HG02852 (cell line): ENCODE data around the gene DMXL1.
"Not testable (repeated sequence)": the region's sequence is repeated elsewhere in the genome, so short reads cannot be mapped to it uniquely, and the experiment has no call there.

Source experiments
- ATAC-seq: cut with Tn5 transposase; IDR thresholded peaks from one replicate; pipeline ENCODE4 v1.9.1; 2021; ENCODE audit warnings: mild to moderate bottlenecking, moderate library complexity; ENCODE audit not compliant: unreplicated experiment

DMXL1 gene

DNA sequence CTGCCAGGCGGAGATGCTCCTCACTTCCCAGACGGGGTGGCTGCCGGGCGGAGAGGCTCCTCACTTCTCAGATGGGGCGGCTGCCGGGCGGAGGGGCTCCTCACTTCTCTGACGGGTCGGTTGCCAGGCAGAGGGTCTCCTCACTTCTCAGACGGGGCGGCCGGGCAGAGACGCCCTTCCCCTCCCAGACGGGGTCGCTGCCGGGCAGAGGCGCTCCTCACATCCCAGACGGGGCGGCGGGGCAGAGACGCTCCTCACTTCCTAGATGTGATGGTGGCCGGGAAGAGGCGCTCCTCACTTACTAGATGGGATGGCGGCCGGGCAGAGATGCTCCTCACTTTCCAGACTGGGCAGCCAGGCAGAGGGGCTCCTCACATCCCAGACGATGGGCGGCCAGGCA is 51.6 kb downstream of the DMXL1 start:
- ATAC-seq = not testable (repeated sequence)

DNA sequence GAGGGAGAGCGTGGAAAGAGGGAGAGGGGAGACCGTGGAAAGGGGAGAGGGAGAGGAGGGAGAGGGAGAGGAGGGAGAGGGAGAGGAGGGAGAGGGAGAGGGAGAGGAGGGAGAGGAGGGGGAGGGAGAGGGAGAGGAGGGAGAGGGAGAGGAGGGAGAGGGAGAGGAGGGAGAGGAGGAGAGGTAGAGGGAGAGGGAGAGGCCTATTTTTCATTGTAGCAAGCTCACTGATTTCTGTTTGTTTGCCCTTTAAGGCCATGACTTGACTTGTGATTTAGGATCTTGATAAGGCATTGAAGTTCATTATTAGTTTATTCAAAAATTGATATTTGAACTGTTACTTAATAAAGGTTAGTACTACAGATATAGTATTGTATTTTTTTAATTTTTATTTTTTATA is 52.4 kb downstream of the DMXL1 start:
- ATAC-seq = no peak

DNA sequence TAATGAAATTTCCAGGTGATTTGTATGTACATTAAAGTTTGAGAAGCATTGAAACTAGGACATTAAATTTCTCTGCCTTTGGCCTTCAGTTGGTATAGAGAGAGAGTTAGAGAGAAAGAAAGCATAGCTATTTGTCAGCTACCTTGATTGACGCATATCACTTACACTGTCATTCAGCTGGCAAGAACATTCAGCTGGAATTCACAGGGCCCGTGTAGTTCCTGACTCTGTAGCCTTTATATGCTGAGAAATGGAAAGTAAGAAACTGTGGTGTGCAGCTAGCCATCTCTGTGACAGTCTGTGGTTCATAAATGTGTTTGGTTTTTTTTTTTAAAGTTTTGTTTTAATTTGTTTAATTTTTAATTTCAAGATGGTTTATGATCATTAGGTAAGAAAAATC is 58.9 kb downstream of the DMXL1 start:
- ATAC-seq = no peak

GRCh38 chr5:119131530-119132304 is 60.8 kb downstream of the DMXL1 start:
- ATAC-seq = no peak

DNA sequence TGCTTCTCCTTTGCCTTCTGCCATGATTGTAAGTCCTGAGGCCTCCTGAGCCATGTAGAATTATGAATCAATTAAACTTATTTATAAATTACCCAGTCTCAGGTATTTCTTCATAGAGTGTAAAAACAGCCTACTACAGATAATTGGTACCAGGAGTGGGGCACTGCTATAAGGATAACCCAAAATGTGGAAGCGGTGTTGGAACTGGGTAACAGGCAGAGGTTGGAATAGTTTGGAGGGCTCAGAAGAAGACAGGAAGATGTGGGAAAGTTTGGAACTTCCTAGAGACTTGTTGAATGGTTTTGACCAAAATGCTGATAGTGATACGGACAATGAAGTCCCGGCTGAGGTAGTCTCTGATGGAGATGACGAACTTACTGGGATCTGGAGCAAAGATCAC is 64.9 kb downstream of the DMXL1 start:
- ATAC-seq = not testable (repeated sequence)

- ATAC-seq = no peak
Observed at GRCh38 chr5:119136666-119137318, 65.9 kb downstream of the DMXL1 start.

GRCh38 chr5:119153629-119154028 is 82.7 kb downstream of the DMXL1 start:
- no peak for ATAC-seq

DNA sequence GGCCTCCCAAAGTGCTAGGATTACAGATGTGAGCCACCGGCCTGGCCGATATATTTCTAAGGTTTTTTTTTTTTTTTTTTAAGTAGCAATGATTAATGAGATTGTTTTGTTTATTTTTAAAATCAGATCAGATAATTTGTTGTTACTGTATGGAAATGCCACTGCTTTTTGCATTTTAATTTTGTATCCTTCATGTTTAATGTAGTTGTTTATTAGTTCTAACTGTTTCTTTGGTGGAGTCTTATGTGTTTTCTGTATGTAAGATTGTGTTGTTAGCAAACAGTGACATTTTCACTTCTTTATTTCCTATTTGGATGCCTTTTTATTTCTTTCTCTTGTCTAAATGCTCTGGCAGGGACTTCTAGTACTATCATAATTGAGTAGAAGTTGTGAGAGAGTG is 87.3 kb downstream of the DMXL1 start:
- no peak for ATAC-seq

DNA sequence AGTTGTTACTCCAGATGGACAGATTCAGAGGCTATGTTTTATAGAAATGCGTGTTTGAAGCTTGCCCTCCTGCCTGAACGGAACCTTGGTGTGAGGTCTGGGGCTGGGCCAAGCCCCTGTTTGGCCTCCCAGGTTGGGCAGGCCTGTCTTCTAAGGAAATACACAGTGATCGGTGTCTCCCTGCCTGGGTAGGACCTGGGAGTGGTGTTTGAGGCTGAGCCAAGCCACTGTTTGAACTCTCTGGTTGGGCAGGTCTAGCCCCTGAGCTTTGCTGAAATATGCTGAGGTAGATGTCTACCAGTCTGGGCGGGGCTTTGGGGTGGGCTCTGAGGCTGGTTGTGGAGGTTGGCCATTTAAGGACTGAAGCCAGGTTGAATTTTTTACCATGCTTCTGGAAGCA is 90.5 kb downstream of the DMXL1 start:
- no peak for ATAC-seq

DNA sequence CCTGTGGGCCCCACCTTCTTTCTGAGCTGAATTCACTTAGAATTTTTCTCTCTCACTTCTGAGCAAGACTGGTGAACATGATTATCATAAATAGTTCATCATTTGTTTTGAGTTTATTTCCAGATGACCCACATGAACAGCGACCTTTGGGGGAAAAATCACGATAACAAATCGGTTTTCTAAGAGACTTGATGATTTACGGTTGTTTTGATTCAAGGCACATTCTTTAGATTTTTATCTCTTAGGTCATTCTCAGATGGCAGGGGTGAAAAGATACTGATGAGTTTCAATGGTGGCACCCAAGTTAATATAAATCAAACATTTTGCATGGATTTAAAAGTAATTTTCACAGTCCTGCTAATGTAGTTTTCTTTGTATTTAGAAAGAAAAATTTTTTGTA is 95.1 kb downstream of the DMXL1 start:
- no peak for ATAC-seq

- no peak for ATAC-seq
Observed at GRCh38 chr5:119168401-119168800, 97.5 kb downstream of the DMXL1 start.

- ATAC-seq = no peak
Observed at GRCh38 chr5:119171686-119172085, 100.8 kb downstream of the DMXL1 start.

- ATAC-seq = no peak
Observed at GRCh38 chr5:119174578-119175163, 103.8 kb downstream of the DMXL1 start.

DNA sequence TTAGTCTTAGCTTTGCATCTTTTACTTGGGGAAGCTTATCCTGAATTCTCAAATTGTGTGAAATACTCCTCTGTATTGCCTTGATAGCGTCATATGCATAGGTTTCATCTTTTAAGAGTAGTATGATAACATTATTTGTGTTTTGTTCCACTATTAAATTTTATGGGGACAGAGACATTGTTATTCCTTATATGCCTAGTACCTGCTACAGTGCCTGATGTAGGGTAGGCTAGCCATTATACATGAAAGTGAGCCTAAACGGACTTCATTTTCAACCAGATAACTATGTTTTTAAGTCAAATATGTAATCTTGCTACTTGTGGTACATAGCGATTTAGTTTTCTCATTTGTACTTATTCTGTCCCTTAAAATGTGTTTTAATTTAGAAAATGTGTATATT is 105.9 kb downstream of the DMXL1 start:
- ATAC-seq = no peak

DNA sequence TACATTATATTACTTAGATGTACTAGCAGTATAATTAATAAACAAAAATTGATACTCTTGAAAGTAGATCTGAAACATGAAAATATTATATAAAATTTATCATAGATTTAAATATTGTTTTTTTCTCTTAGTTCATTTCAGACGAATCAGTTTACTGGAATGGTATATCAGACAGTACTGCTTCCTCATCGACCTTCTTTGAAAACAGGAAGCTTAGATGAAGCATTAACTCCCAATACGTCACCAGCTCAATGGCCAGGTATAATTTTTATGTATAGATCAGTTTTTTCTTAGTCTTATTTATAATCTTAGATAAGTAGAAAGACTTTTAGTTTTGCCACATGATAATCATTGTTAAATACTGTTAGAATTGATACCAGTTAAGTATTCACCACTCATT is 106.3 kb downstream of the DMXL1 start:
- no peak for ATAC-seq

DNA sequence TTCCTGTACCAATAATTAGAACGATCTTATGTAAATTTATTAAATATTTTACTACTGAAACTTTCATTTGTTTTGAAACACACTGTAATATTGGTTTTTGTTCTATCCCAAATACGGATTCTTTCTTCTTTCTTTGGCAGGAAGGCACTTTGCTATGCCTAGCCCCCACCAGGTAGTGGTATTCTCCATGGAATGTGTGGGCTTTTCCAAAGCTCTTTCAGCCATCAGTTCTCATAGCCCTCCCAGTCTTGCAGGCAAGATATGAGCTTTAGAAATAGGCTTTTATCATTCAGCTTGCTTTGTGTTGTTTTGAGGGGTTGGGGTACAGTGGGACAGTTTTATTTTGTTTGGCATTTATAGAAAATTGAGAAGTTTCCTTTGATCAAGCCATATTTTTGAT is 107.5 kb downstream of the DMXL1 start:
- ATAC-seq = no peak

GRCh38 chr5:119179857-119180641 is 109.2 kb downstream of the DMXL1 start:
- no peak for ATAC-seq

DNA sequence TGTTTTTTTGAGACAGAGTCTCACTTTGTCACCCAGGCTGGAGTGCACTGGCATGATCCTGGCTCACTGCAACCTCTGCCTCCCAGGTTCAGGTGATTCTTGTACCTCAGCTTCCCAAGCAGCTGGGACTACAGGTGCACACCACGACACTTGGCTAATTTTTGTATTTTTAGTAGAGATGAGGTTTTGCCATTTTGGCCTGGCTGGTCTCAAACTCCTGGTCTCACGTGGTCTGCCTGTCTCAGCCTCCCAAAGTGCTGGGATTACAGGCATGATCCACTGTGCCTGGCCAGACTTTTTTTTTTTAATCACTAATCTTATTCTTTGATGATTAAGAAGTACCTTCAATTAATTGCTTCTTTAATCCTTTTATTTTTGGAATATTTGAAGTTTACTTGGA is 114.6 kb downstream of the DMXL1 start:
- not testable (repeated sequence) for ATAC-seq

DNA sequence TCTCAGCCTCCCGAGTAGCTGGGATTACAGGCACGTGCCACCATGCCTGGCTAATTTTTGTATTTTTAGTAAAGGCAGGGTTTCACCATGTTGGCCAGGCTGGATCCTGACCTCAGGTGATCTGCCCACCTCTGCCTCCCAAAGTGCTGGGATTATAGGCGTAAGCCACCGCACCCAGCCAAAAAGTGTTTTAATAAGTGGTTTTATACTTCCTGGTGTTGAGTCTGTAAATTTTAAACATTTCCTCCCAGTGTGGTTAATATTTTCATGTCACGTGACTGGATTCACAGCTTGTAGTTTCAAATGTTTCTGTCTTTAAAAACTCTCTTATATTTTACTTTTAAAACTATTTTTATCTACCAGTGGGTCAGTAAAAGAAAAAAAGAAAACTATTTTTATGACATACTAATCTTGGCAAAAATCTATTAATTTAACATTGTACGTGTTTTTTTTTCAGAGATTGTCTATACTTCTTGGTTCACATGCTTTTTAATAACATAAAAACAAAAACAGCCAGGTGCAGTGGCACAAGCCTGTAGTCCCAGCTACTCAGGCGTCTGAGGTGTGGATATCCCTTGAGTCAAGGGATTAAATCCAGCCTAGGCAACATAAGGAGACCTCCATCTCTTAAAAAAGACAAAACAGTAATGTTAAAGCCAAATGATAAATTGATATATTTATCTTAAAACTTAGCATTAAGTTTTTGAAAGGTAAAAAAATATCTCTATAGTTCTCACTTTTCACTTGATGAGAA is 117.1 kb downstream of the DMXL1 start:
- no peak for ATAC-seq

- ATAC-seq = no peak
Observed at GRCh38 chr5:119190470-119191095, 119.7 kb downstream of the DMXL1 start.
